ENCODE data around the gene LILRB5.
"Not testable (repeated sequence)": the region's sequence is repeated elsewhere in the genome, so short reads cannot be mapped to it uniquely, and the experiment has no call there.

Gene LILRB5

DNA sequence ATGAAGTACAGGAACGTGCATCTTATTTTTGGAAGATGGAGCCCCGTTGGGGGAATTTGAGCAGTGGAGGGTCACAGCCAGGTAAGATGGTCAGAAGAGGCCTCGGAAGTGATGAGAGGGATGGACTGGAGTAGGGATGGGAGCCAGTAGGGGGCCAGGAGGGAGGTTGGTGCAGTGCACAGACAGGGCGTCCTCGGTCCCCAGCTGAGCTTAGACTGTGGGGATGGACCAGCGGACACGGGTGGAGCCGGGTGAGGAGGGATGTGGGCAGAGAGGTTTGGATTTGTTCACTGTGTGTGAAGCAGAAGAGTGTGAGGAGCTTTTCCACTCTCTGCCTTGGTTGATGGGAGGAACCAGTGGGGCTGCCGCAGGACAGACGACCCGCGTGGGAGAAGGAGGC, 45.8 kb downstream of the LILRB5 start:
- no peak for DNase-seq (ENCODE audit: low read depth)

DNA sequence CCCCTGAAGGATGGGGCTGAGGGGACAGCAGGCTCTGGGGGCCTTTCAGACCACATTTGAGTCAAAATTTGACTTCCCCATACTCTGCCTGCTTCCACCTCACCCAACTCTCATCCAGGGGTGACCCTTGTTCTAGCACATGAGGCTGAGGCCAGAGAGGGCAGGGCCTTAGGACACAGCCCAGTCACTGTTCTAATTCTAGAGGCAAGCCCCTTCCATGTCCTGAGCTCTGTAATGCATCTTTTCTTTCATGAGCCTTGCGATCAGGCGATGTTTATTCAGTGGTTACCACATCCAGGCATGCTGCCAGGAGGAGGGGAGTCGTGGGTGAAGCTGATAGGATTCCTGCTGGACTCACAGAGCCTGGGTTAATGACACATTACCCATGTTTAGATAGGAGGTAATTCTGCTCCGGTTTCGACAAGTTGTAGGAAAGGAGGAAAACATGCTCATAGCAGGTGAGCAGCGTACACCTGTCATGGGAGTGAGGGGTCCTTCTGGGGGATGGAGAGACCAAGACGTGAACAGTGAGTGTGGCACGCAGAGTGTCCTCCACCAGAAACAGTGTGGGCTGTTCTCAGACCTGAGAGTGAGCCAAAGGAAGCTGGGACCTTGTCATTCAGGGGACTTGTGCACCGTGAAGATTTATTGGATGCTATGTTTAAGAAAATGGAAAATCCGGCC, 47.1 kb downstream of the LILRB5 start:
- peak; percentile 23 for DNase-seq (ENCODE audit: low read depth)

DNA sequence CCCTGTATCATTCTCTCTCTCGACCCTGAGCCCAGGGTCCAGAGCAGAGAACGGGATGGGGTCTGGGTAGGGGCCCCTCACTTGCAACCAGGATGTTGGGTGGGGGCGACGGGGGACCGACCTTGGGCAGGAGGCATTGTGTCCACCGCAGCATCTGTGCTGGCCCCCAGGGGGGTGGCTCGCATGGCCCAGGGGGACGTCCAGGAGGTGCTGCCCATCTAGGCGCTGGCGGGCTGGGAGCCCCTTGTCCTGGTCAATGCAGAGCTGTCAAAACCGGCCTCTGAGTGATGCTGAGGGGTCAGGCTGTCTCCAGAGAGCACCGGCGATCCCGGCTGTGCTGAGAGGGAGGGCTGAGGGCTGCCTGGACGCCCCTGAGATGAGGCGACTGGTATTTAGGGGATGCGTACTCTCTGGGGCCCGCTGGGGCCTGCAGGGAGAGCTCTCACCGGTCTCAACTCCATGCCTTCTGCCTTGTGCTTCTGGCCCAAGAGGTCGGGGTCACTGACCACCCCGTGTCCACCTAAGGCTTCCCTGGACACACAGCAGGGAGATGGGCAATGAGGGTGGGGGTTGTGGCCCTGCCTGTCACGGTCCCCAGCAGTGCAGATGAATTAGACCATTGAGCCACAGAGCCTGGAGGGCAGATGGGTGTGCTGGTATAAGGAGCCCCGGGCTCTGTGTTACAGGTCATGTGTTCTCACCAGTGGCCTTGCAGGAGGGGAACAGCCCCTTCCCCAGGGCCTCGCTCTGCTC, 47.8 kb downstream of the LILRB5 start:
- peak; percentile 20 for DNase-seq (ENCODE audit: low read depth)

DNA sequence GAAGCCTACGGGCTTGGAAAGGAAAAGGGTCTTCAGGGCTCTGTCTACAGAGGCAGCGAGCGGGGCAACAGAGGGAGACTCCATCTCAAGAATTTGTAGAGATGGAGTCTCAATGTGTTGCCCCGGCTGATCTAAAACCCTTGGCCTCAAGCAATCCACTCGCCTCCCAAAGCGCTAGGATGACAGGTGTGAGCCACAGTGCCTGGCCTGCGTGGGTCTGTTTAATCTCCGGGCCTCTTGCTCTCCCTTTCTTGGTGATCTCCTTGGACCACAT, 48.4 kb downstream of the LILRB5 start:
- DNase-seq (ENCODE audit: low read depth), result no peak

DNA sequence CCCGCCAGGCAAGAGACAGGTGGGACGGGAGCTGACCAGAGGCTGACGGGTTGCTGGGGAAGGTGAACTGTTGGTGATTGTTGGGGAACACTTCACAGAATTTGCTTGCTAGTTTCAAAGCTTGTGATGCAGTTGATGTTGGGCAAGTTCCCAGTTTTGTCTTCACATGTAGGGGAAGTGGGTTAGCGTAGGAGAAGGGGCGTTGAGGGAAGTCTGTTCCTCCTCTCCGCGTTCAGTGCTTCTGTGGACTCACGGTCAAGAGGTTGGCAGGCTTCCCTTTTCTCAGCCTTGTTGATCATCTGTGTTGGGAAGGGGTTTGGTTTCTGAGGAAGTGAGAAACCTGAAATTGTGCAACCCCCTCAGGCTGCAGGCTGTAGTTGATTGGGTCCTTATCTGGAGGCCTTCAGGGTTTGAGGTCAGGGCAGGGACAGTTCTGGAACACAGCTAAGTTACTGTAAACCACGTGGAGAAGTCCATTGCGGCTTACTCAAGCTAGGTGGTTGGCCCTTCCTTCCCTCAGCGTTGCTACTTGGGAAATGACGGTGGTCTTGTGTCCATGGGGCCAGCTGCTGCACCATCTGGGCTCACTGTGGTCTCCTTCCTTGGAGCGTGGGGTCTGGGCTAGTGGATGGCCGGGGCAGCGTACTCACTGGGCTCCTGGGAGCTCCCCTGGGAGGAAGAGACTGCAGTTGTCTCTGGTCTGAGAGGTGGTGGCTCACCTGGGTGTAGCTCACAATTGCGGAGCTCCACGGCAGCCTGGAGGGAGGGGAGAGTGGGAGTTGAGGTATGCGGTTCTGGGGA, 48.9 kb downstream of the LILRB5 start:
- DNase-seq (ENCODE audit: low read depth), result peak; percentile 31

DNA sequence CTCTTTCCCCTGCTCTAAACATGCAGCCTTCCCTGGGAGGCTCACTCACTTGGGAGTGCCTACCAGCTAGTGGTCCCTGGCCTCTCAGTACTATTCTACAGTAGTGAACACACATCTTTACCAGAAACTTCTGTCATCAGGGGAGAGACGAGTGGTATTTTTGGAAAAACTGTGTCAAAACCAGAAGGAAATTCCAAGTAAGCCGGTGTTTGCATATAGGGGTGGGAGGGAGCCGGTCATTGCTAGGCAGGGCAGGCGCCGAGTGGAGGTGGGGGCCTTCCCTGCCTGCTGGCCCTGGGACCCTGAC, 49.4 kb downstream of the LILRB5 start:
- DNase-seq (ENCODE audit: low read depth), result no peak

DNA sequence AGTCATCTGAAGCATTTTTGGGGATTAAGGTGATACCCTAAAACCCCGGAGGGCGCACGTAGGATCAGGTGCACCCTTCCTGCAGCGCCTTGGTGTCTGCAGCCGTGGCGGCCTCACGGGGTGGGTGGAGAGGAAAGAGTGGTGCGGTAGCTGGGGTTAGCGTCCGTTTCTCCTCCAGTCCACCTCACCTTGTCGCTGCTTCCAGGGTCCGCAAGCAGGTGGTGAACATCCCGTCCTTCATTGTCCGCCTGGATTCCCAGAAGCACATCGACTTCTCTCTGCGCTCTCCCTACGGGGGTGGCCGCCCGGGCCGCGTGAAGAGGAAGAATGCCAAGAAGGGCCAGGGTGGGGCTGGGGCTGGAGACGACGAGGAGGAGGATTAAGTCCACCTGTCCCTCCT, 49.9 kb downstream of the LILRB5 start:
- not testable (repeated sequence) for DNase-seq (ENCODE audit: low read depth)

DNA sequence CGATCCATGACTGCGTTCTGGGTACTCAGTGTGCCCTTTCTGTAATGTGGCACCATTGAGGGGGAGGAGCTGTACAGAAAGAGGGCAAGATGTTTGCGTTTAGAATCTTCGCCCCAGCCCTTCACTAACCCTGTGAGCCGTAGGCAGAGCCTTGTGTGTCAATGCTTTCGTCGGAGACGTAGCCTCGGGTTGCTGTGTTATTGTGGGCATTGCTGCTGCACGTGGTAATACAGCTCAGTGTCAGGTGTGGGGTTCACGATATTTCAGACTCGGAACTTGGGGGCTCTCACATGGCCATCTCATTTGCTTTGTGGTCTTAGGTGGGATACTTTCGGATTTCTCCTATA, 50.3 kb downstream of the LILRB5 start:
- DNase-seq (ENCODE audit: low read depth), result no peak

DNA sequence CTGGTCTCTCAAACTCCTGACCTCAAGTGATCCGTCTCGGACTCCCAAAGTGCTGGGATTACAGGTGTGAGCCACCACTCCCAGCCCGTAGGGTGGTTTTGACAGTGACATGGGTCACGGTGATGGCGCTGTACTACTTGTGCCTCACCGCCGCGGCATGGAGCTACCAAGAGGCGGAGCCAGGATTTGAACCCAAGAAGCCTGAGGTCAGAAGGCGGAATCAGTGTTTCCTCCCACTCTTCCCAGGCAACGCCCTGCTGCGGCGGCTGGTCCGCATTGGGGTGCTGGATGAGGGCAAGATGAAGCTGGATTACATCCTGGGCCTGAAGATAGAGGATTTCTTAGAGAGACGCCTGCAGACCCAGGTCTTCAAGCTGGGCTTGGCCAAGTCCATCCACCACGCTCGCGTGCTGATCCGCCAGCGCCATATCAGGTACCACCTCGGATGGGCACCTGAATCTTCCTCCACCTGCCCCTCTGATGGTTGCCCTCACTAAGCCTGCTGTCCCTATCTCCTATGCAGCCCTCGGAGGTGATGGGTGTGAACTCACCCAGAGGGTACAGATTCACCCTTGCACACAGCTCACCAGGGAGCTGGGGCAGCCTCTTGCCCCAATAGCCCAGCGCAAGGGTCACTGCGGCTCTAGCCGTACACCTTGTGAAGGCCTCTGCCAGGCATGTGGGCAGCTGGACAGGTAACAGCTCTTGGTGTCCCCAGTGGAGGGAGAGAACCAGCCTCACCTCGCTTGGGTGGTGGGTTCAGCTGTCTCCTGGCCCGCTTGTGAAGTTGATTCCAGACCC, 50.8 kb downstream of the LILRB5 start:
- no peak for DNase-seq (ENCODE audit: low read depth)

DNA sequence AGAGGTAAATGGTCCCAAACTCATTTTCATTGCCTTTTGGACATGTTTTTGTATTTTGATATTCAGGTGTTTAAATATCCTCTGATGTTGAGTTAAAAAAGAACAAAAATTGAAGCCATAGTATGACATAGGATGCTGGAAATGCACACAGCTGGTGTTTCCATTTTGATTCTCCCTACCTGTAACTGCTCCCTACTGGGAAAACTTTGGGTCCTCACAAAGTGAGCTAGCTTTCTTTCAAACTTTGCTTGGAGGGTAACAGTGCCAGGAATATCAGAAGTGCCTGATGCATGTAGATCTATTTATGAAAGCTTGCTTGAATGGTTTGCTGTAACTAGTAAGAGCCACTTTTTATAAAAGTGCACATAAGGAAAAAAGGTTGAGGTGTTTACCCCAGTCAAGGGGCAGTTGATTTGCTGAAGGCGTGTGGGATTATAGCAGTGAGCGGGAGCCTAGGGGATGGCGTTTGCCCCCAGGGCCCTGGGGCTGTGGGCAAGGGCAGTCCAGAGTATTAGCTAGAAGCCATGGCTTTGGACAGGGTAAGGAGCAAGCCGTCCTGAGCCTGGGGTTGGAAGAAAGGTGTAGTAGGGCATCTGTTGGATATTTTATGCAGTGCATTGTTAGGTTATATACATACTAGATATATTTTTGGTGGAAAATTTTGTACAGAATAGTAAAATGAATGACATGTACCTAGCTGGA, 52.2 kb downstream of the LILRB5 start:
- no peak for DNase-seq (ENCODE audit: low read depth)

DNA sequence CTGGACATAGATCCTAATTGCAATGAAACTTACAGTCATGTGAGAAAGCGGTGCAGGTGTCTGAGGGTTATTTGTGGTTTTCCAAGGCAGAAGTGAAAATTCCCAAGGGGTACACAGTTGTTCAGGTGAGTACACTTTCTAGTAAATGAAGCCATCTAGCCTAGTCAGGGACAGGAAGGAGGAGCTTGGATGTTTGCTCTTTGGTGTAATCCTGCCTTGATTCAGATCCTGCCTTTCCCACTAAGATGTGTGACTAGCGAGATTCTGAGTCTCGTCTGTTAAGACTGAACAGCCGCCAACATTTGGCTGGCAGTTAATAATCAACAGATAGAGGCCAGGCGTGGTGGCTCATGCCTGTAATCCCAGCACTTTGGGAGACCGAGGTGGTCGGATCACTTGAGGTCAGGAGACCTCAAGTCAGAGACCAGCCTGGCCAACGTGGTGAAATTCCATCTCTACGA, 53.9 kb downstream of the LILRB5 start:
- DNase-seq (ENCODE audit: low read depth), result no peak

DNA sequence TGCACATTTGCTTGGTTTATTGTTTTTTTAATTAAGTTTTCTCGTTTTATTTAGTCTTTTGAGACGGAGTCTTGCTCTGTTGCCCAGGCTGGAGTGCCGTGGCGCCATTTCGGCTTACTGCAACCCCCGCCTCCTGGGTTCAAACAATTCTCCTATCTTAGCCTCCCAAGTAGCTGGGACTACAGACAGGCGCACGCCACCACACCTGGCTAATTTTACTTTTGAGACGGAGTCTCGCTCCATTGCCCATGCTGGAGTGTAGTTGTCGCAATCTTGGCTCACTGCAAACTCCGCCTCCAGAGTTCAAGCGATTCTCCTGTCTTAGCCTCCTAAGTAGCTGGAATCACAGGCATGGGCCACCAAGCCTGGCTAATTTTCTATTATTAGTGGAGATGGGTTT, 55.1 kb downstream of the LILRB5 start:
- no peak for DNase-seq (ENCODE audit: low read depth)

DNA sequence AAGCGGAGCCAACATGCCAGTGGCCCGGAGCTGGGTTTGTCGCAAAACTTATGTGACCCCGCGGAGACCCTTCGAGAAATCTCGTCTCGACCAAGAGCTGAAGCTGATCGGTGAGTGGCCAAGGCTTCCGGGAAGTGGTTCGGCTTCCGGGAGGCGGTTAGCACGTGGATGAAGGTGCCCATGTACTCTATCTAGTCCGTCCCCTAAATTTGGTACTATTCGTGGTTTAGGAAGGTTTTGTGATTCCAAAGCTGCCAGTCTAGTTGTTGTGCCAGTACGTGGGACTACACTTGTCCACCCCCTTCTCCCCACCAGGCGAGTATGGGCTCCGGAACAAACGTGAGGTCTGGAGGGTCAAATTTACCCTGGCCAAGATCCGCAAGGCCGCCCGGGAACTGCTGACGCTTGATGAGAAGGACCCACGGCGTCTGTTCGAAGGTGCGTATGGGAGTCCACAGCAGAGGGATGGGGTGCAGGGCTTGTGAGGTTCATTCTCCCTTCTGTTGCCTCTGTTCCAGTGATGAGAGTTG, 55.8 kb downstream of the LILRB5 start:
- DNase-seq (ENCODE audit: low read depth), result no peak

Data from activated T-cell treated with anti-CD3 and anti-CD28 coated beads for 24 hours (primary cell).